Neuronal stem cell (in vitro differentiated cells): ENCODE measurements around the gene PCCA.

Experiments
- DNase-seq: peaks from one replicate; pipeline ENCODE4 v3.0.0-alpha.2; 2013; ENCODE audit warnings: low spot score
- H2AFZ ChIP-seq: one replicate; pipeline ENCODE4 v1.6.1; 2013; ENCODE audit warnings: mild to moderate bottlenecking, low read length, inconsistent platforms
- H2AK5ac ChIP-seq: 2 replicates; pipeline ENCODE4 v1.6.1; 2013; ENCODE audit warnings: low read depth, mild to moderate bottlenecking, inconsistent platforms, low read length, moderate library complexity, mixed read lengths
- H2BK120ac ChIP-seq: 2 replicates; pipeline ENCODE4 v1.6.1; 2013; ENCODE audit warnings: low read depth, mild to moderate bottlenecking, inconsistent platforms, low read length, moderate library complexity, mixed read lengths
- H2BK12ac ChIP-seq: one replicate; pipeline ENCODE4 v1.6.1; 2013; ENCODE audit warnings: low read length, inconsistent platforms
- H2BK15ac ChIP-seq: 2 replicates; pipeline ENCODE4 v1.6.1; 2013; ENCODE audit warnings: mild to moderate bottlenecking, low read length, inconsistent platforms, mixed read lengths
- H2BK5ac ChIP-seq: one replicate; pipeline ENCODE4 v1.6.1; 2013; ENCODE audit warnings: inconsistent platforms, mild to moderate bottlenecking, low read length, moderate library complexity
- H3K14ac ChIP-seq: one replicate; pipeline ENCODE4 v1.6.1; 2013; ENCODE audit warnings: low read length, inconsistent platforms
- H3K18ac ChIP-seq: 2 replicates; pipeline ENCODE4 v1.6.1; 2013; ENCODE audit warnings: low read length, inconsistent platforms
- H3K23ac ChIP-seq: 2 replicates; pipeline ENCODE4 v1.6.1; 2013; ENCODE audit warnings: low read depth, mild to moderate bottlenecking, mixed read lengths, low read length, inconsistent platforms; ENCODE audit not compliant: poor library complexity
- H3K27ac ChIP-seq: replicated peaks from 3 replicates; pipeline ENCODE4 v1.5.1; 2013; ENCODE audit warnings: low read length, inconsistent platforms
- H3K27me3 ChIP-seq, 3 experiments: 2 replicates each; pipeline ENCODE4 v1.6.1; 2013; ENCODE audit warnings: low read length in 3 of 3, mild to moderate bottlenecking in 2 of 3, inconsistent platforms in 1 of 3, low read depth in 1 of 3, mixed read lengths in 1 of 3, moderate library complexity in 1 of 3; ENCODE audit not compliant: control insufficient read depth in 3 of 3, insufficient read depth in 3 of 3
- H3K36me3 ChIP-seq, 2 donors: replicated peaks in 1 of 2; 2 replicates each; pipeline ENCODE4 v1.6.1; 2013; ENCODE audit warnings: low read length in 2 of 2; ENCODE audit not compliant: control insufficient read depth in 2 of 2, insufficient read depth in 2 of 2
- H3K4ac ChIP-seq: 2 replicates; pipeline ENCODE4 v1.6.1; 2013; ENCODE audit warnings: inconsistent platforms, mild to moderate bottlenecking, low read length, moderate library complexity
- H3K4me1 ChIP-seq, 2 donors: 1 replicate in 1 of 2; 2 replicates in 1 of 2; pipeline ENCODE4 v1.6.1; 2013; ENCODE audit warnings: low read length in 2 of 2, low read depth in 1 of 2; ENCODE audit not compliant: control insufficient read depth in 2 of 2, insufficient read depth in 1 of 2
- H3K4me2 ChIP-seq: one replicate; pipeline ENCODE4 v1.6.1; 2013; ENCODE audit warnings: mild to moderate bottlenecking, low read length, inconsistent platforms; ENCODE audit not compliant: insufficient read depth, poor library complexity, severe bottlenecking
- H3K4me3 ChIP-seq, 2 donors: 2 replicates each; pipeline ENCODE4 v1.5.1; 2013; ENCODE audit warnings: low read length in 2 of 2, mild to moderate bottlenecking in 2 of 2, inconsistent platforms in 1 of 2, moderate library complexity in 1 of 2
- H3K79me1 ChIP-seq: one replicate; pipeline ENCODE4 v1.6.1; 2013; ENCODE audit warnings: low read depth, mild to moderate bottlenecking, inconsistent platforms, low read length, moderate library complexity
- H3K9ac ChIP-seq: one replicate; pipeline ENCODE4 v1.6.1; 2013; ENCODE audit warnings: mild to moderate bottlenecking, low read depth, low read length, inconsistent platforms; ENCODE audit not compliant: poor library complexity
- H3K9me3 ChIP-seq, 2 donors: replicated peaks in 1 of 2; 2 replicates each; pipeline versions ENCODE3 to v1.6.1; 2013; ENCODE audit warnings: low read length in 2 of 2, mild to moderate bottlenecking in 2 of 2, inconsistent platforms in 1 of 2, low read depth in 1 of 2, mixed read lengths in 1 of 2, moderate library complexity in 1 of 2; ENCODE audit not compliant: control insufficient read depth in 2 of 2, insufficient read depth in 1 of 2
- H4K8ac ChIP-seq: one replicate; pipeline ENCODE4 v1.6.1; 2013; ENCODE audit warnings: low read depth, mild to moderate bottlenecking, inconsistent platforms, low read length, moderate library complexity
- H4K91ac ChIP-seq: one replicate; pipeline ENCODE4 v1.6.1; 2013; ENCODE audit warnings: low read length, low read depth, mild to moderate bottlenecking, inconsistent platforms; ENCODE audit not compliant: poor library complexity
- WGBS, 2 donors: extraction: QIAGEN DNeasy Blood & Tissue Kit; methylation state at CpG; one replicate each; pipeline ENCODE4 v1.1.7; 2013; ENCODE audit warnings: missing lambda C conversion rate in 2 of 2, mixed read lengths in 1 of 2; ENCODE audit not compliant: insufficient read length in 2 of 2, insufficient replicate concordance in 1 of 2; ENCODE audit errors: extremely low coverage in 2 of 2; 5-methylcytosine and 5-hydroxymethylcytosine counted together

Gene PCCA

GRCh38 chr13:100291624-100292023 lies 202.7 kb downstream of the PCCA start:
- Histone ChIP-seq H2AK5ac (no peak overlapping the region), H3K36me3 (peaks cover 0 to 12% of the 10 kb centered on the region in 2 donors), H3K23ac (no peak overlapping the region), H3K4me1 (no peaks in the 10 kb centered on the region), H2BK12ac (no peak overlapping the region), H3K79me1 (no peaks in the 10 kb centered on the region), H2AFZ (no peak overlapping the region), H3K27ac (no peak overlapping the region), H2BK5ac (no peak overlapping the region), H3K4me2 (no peak overlapping the region), H3K4ac (no peak overlapping the region), H4K8ac (no peak overlapping the region), H3K9ac (no peak overlapping the region), H2BK120ac (no peak overlapping the region), H3K14ac (no peak overlapping the region), H3K27me3 (no peaks in the 10 kb centered on the region), H3K18ac (no peak overlapping the region), H2BK15ac (no peak overlapping the region), H4K91ac (no peak overlapping the region), H3K9me3 (no peaks in the 10 kb centered on the region), H3K4me3 (no peak overlapping the region)
- DNase-seq = no peak
- WGBS, 2 donors = no CpG with 5 or more reads among the region's 2 CpGs

GRCh38 chr13:100297413-100297812 lies 208.5 kb downstream of the PCCA start:
- WGBS, 2 donors = no CpG with 5 or more reads among the region's 5 CpGs
- Histone ChIP-seq H3K4me1 (no peaks in the 10 kb centered on the region), H3K9me3 (peaks cover 0 to 2% of the 10 kb centered on the region in 2 donors), H2BK12ac (no peak overlapping the region), H2BK5ac (no peak overlapping the region), H3K27ac (no peak overlapping the region), H2AFZ (no peak overlapping the region), H4K8ac (no peak overlapping the region), H3K4ac (no peak overlapping the region), H3K27me3 (no peaks in the 10 kb centered on the region), H2BK15ac (no peak overlapping the region), H3K23ac (no peak overlapping the region), H3K18ac (no peak overlapping the region), H3K4me3 (no peak overlapping the region), H3K14ac (no peak overlapping the region), H2AK5ac (no peak overlapping the region), H2BK120ac (no peak overlapping the region), H3K79me1 (no peaks in the 10 kb centered on the region), H3K9ac (no peak overlapping the region), H3K36me3 (peaks cover 0 to 5% of the 10 kb centered on the region in 2 donors), H3K4me2 (no peak overlapping the region), H4K91ac (no peak overlapping the region)
- DNase-seq = no peak

GRCh38 chr13:100298116-100298681 lies 209.3 kb downstream of the PCCA start:
- Histone ChIP-seq H2BK120ac (no peak overlapping the region), H3K79me1 (no peaks in the 10 kb centered on the region), H4K91ac (no peak overlapping the region), H2BK12ac (no peak overlapping the region), H3K4me2 (no peak overlapping the region), H3K4me1 (no peaks in the 10 kb centered on the region), H3K4ac (no peak overlapping the region), H2BK15ac (no peak overlapping the region), H2AFZ (no peak overlapping the region), H4K8ac (no peak overlapping the region), H3K9me3 (peaks cover 0 to 2% of the 10 kb centered on the region in 2 donors), H3K18ac (no peak overlapping the region), H3K27me3 (no peaks in the 10 kb centered on the region), H2AK5ac (no peak overlapping the region), H3K9ac (no peak overlapping the region), H3K14ac (no peak overlapping the region), H3K4me3 (no peak overlapping the region), H2BK5ac (no peak overlapping the region), H3K36me3 (peaks cover 0 to 3% of the 10 kb centered on the region in 2 donors), H3K23ac (no peak overlapping the region), H3K27ac (no peak overlapping the region)
- no CpG with 5 or more reads among the region's 2 CpGs for WGBS, 2 donors
- no peak for DNase-seq

GRCh38 chr13:100298691-100299090 lies 209.8 kb downstream of the PCCA start:
- no peak overlapping the region for H3K18ac ChIP-seq
- H3K4me1 ChIP-seq = no peaks in the 10 kb centered on the region
- DNase-seq = no peak
- no peak overlapping the region for H2BK15ac ChIP-seq
- H3K27ac ChIP-seq = no peak overlapping the region
- peaks cover 0 to 3% of the 10 kb centered on the region in 2 donors for H3K36me3 ChIP-seq
- no peak overlapping the region for H2BK12ac ChIP-seq
- H3K4ac ChIP-seq = no peak overlapping the region
- H3K23ac ChIP-seq = no peak overlapping the region
- H3K9ac ChIP-seq = no peak overlapping the region
- no peaks in the 10 kb centered on the region for H3K27me3 ChIP-seq
- peaks cover 0 to 2% of the 10 kb centered on the region in 2 donors for H3K9me3 ChIP-seq
- H3K4me3 ChIP-seq = no peak overlapping the region
- no CpG with 5 or more reads among the region's 2 CpGs for WGBS, 2 donors
- no peak overlapping the region for H2BK5ac ChIP-seq
- H4K8ac ChIP-seq = no peak overlapping the region
- no peak overlapping the region for H2AFZ ChIP-seq
- no peak overlapping the region for H3K14ac ChIP-seq
- H3K4me2 ChIP-seq = no peak overlapping the region
- no peak overlapping the region for H2BK120ac ChIP-seq
- H3K79me1 ChIP-seq = no peaks in the 10 kb centered on the region
- H2AK5ac ChIP-seq = no peak overlapping the region
- H4K91ac ChIP-seq = no peak overlapping the region
